ENCODE results near the gene TFAP2B.

TFAP2B gene

DNA sequence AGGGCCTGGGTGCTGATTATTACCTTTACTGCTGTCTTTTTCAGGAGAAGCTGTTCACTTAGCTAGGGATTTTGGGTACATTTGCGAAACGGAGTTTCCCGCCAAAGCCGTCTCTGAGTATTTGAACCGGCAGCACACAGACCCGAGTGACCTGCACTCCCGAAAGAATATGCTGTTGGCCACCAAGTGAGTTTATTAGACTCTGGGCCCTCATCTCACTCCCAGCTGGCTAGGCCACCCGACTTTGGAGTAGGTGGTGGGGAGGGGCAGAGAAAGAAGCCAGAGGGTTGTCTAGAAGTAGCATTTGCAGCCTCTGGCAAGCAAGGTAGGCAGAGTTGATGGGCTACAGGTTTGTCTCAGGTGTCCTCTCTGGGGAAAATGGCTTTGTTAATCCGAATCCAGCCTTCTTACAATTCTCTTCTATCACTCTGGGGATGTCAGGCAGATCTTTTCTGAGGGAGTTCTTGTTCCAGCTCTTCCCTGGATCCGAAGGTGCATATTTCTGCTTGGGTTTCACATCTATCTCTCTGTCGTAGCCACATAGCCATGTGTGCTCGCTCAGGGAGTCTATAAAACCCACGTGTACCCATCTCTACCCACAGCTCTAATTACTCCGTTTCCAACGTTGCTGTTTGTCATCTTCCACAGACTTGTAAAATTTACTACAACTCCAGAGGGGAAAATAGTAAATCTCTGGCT lies 21.6 kb downstream of the TFAP2B start:
- TF ChIP-seq CTCF (IDR thresholded peaks at IDR 0.05; ENCODE audit: low read depth, low read length, missing control alignments), result no peak

DNA sequence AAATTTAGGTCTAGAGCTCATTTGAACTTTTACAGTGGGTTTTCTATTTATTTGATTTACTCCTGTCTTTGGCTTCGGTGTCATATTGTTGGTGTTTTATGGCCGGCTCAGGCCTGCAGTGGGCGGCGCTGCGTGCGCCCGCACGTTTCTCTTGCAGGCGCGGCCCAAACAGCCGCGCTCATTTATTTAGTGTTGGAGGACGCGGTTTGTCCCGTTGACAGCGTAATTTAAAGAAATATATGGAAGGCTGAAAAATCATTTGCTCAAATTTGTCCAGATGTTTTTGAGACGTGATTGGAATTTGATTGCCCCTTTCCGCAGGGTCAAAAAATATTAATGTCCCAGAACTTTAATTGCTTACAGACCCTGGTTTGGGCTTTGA lies 22.1 kb downstream of the TFAP2B start:
- no peak for TF ChIP-seq CTCF (IDR thresholded peaks at IDR 0.05; ENCODE audit: low read depth, low read length, missing control alignments)

More for the DNA sequence above, 21.6 kb downstream of the TFAP2B start:
- H3K4me3 ChIP-seq (ENCODE audit: low read depth, low read length), result no peak overlapping the region
- no peak for DNase-seq (ENCODE audit: low read depth)

DNA sequence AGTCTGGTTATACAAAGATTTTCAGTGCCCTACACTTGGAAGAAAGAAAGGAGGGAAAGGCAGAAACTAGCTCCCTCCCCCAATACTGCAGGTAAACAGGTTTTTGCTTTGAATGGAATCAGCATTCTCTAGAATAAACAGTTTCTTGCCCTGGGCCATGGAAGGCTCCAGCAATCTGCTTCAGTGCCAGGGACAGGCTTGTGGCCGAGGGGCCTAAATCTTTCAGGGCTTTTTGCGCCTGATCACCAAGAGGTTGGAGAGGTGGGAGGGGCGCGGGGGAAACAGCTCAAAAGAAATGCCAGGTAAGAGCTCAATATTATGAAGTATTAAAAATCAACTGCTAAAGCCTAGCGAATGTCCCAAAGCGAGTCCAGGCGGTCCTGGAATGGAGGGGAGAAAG lies 23.8 kb downstream of the TFAP2B start:
- no peak overlapping the region for H3K4me3 ChIP-seq (ENCODE audit: low read depth, low read length)

More for the DNA sequence above, 22.1 kb downstream of the TFAP2B start:
- no peak for DNase-seq (ENCODE audit: low read depth)
- no peak overlapping the region for H3K4me3 ChIP-seq (ENCODE audit: low read depth, low read length)

DNA sequence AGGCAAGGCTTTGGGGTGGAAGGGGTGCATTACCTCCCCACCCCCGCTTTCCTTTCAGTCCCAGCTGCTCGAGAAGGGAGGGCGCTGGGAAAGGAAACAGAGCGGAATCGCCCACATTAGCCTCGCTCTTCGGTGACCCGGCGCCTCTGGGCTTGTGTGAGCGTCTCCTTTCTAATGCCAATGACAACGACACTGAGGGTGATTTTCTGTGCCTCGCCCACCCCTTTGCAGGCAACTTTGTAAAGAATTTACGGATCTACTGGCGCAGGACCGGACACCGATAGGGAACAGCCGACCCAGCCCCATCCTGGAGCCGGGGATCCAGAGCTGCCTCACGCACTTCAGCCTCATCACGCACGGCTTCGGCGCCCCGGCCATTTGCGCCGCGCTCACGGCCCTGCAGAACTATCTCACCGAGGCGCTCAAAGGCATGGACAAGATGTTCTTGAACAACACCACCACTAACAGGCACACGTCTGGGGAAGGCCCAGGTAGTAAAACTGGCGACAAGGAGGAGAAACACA lies 24.3 kb downstream of the TFAP2B start:
- DNase-seq (ENCODE audit: low read depth), result no peak
- no peak overlapping the region for H3K4me3 ChIP-seq (ENCODE audit: low read depth, low read length)

More for the DNA sequence above, 23.8 kb downstream of the TFAP2B start:
- no peak for TF ChIP-seq CTCF (IDR thresholded peaks at IDR 0.05; ENCODE audit: low read depth, low read length, missing control alignments)
- DNase-seq (ENCODE audit: low read depth), result no peak

GRCh38 chr6:50843842-50844241 lies 25.2 kb downstream of the TFAP2B start:
- H3K4me3 ChIP-seq (ENCODE audit: low read depth, low read length), result no peak overlapping the region
- TF ChIP-seq CTCF (IDR thresholded peaks at IDR 0.05; ENCODE audit: low read depth, low read length, missing control alignments), result no peak
- no peak for DNase-seq (ENCODE audit: low read depth)

More for the DNA sequence above, 24.3 kb downstream of the TFAP2B start:
- TF ChIP-seq CTCF (IDR thresholded peaks at IDR 0.05; ENCODE audit: low read depth, low read length, missing control alignments), result no peak

GRCh38 chr6:50845499-50846143 lies 26.9 kb downstream of the TFAP2B start:
- H3K4me3 ChIP-seq (ENCODE audit: low read depth, low read length), result no peak overlapping the region
- DNase-seq (ENCODE audit: low read depth), result no peak
- TF ChIP-seq CTCF (IDR thresholded peaks at IDR 0.05; ENCODE audit: low read depth, low read length, missing control alignments), result no peak
